Glomerular visceral epithelial cell (primary cell): ENCODE measurements around the gene SERPINB13.
A peak's percentile ranks its signal among the peaks of the same experiment; 100 is the strongest.

Experiments
- DNase-seq: peaks from one replicate; pipeline ENCODE4 v3.0.0-alpha.2; 2016; ENCODE audit errors: extremely low spot score

SERPINB13 gene, protein sequence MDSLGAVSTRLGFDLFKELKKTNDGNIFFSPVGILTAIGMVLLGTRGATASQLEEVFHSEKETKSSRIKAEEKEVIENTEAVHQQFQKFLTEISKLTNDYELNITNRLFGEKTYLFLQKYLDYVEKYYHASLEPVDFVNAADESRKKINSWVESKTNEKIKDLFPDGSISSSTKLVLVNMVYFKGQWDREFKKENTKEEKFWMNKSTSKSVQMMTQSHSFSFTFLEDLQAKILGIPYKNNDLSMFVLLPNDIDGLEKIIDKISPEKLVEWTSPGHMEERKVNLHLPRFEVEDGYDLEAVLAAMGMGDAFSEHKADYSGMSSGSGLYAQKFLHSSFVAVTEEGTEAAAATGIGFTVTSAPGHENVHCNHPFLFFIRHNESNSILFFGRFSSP

GRCh38 chr18:63586966-63587365, at the start of gene SERPINB13:
TSS of gene SERPINB13 (plus strand) at chr18:63587343. CDS start at chr18:63588668, 1,325 bp downstream.
- DNase-seq, result no peak

- DNase-seq, result no peak
Measured at GRCh38 chr18:63539904-63540510, 47.1 kb upstream of the SERPINB13 start.

DNA sequence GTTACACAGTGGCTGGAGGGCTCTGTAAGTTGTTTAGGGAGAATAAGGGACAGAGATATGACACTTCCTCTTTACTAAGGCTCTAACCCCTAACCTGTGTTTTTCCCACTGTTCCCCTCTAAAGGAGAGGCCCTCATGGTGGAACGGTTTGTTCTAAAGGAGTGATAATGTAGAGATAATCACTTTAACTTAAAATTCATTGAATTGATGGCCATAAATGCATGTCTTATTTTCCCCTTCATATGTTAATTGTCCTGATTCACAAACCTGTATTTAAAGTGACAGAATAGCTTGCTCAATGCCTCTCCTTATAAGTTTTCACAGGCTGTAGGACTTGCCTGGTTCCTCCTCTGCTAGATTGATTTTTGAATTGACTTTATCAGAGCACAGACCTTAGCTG, 45.1 kb upstream of the SERPINB13 start, which contains the start of gene SERPINB12:
SERPINB12 (plus strand) TSS at position 301 of the 400 bp plus-strand sequence. CDS start 13,791 bp downstream, outside the sequence.
- no peak for DNase-seq

DNA sequence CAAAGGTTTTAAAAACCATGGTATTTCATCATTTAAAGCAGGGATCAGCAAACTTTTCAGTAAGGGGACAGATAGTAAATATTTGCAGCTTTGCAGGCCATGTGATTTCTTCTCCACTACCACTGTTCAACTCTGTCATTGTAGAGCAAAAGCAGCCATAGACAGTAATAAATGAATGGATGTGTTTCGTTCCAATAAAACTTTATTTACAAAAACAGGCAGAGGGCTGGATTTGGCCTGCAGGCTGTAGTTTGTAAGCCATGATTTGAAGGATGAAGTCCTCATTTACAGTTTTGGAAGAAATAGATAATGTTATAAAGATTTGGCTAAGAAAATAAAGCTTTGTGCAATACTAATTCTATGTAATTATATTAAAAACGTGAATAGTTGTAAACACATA, 43.1 kb upstream of the SERPINB13 start:
- no peak for DNase-seq

DNA sequence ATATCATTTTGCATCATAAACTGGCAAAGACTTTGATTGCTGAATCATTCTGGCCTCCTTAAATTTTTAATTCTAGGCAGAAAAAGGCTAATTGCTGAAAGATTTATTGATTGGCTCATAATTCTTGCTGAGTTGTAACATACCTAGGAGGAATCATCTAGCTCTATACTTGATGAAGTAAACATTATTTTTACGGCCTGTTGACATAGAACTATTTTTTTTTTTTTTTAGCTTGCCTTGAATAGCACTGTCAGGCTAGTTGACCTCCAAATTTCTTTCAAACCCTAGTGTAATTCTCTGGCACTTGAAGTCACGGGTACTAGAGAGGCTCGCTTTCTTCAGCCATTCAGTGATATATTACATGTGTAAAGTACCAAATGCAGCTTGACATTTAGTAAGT, 42.1 kb upstream of the SERPINB13 start:
- DNase-seq, result no peak

GRCh38 chr18:63550068-63550467, 37.1 kb upstream of the SERPINB13 start:
- no peak for DNase-seq

DNA sequence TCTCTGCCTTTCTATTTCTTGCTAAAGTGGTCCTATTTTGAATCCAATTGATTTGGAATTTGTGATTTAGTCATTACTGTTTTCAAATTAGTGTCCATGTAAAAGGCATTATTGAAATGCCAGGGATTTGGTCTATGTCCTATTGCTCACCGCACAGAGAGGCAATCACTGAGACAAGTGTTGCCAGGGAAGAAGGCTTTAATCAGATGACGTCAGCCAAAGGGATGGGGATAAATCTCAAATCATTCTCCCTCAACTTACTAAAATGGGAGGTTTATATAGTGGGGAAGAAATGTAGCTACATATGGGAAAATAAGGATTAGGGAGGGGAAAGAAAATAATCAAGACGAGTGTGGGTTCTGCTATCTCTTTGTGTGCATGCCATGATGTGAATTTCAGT, 35.4 kb upstream of the SERPINB13 start:
- no peak for DNase-seq

DNA sequence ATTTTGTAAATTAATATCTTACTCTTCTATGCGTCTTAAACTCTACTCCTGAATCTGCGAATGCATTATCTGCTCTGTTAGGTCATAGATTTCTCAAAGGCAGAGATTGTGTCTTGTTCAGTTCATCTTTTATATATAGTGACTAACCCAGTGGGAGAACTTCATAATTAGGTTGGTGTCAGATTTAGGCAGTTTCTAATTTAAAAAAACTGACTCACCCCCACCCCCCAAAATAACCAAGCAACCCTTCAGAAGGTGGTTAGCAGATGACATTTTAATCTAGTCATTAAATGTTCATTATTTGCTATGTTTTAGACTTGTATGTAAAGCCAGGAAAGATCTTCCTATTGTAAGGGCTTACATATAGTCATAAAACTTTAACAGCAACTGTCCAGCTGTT, 34.6 kb upstream of the SERPINB13 start:
- no peak for DNase-seq

GRCh38 chr18:63553081-63553480, 34.1 kb upstream of the SERPINB13 start:
- DNase-seq, result no peak

DNA sequence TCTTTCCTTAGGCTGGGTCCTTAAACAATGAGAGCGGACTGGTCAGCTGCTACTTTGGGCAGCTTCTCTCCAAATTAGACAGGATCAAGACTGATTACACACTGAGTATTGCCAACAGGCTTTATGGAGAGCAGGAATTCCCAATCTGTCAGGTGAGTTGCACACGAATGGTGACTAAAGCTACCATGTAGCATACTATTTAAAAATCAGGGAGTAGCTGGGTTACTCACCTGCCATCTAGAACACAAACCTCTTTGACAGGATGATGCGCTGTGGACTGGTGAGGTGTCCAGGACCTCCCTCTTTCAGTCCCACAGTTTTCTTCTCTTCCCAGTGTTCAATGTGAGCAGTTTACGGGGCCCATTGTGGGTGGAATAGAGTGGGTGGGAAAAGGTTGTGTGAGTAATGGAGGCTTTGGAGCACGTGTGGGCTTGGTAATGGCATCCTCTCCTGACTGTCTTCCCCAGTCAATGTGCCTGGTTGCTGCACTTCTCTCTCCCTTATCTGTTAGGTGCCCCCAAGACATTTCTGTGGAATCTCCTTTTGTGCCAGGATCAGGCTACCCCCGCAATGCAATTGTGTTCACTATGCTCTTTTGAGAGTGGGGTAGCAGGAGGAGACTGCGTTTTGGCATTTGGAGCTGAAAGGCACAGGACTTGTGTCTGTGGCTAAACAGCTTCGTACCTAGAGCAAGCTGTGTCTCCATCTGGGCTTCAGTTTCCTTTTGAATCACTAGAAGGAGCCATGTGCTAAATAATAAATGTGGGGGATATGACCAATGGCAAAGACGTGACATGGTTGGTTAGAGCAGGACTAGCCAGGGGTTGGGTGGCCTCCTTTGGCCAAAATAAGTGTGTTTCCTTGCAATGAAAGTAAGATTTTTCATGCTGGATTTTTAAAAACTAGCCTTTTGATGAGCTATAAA, 27.3 kb upstream of the SERPINB13 start:
- no peak for DNase-seq

DNA sequence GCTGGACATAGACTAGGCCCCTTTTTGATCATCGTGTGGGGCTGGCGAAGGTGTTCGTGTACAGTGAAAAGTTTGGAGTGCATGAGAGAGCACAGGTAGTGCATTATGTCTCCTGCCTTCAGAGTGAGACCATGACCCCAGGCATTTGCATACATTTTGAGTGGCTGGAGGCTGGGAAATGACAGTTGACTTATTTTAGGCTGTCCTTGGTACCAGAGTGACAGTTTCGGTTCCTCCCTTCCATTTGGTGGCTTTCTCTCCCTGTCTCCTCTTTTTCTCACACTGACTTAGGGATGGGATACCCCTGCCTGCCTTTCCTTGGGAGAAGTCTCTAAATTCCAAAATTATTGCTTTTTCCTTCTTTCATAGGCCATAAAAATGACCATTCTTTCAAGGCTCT, 24.9 kb upstream of the SERPINB13 start:
- no peak for DNase-seq

GRCh38 chr18:63564021-63564420, 23.1 kb upstream of the SERPINB13 start:
- DNase-seq, result no peak

DNA sequence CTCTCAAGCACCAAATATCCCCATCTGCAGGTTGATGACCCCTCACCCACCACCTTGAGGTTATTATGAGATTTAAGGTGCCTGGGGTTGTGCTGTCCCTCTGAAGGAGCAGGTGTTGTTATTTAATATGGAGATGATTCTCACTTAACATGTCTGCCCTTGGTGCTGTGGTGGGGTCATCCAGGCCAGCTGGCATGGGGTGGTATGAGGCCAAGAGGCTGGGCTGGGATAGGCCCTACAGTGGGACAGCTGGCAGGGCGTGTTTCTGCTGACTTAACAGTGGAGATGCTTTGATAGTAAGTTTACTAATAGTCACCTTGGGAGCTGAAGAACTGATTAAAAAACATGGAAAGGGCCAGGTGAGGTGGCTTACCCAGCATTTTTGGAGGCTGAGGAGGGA, 22.6 kb upstream of the SERPINB13 start:
- DNase-seq, result no peak

GRCh38 chr18:63567276-63567675, 19.9 kb upstream of the SERPINB13 start:
- no peak for DNase-seq

DNA sequence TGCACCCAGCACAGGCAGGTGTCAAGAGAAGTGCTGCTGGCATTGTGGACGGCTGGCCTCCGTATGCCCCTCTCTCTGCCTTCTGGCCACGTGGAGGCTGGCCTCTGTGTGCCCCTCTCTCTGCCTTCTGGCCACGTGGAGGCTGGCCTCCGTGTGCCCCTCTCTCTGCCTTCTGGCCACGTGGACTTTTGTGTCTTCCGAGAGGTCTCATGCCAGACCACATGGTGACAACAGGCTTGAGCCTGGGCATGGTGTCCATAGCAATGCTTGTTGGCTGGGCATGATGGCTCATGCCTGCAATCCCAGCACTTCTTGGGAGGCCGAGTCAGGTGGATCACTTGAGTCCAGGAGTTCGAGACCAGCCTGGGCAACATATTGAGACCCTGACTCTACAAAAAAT, 19.3 kb upstream of the SERPINB13 start:
- no peak for DNase-seq

DNA sequence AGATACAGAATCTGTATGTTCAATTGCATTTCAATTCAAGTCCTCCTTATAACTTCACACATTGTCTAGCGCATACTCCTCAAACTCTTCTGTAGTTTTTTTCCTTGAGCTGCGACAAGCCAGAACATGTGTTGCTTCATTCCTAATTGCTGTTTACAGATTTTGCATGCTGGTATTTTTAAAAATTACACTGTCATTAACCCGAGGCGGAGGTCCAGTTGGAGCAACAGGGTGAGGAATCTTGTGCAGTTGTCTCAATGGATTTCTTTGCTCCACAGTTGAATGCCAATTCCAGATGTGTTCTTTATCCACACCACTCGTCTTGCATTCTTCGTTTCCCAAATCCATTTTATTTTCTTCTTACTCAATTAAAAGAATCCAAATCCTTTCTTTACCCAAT, 16.4 kb upstream of the SERPINB13 start:
- no peak for DNase-seq

DNA sequence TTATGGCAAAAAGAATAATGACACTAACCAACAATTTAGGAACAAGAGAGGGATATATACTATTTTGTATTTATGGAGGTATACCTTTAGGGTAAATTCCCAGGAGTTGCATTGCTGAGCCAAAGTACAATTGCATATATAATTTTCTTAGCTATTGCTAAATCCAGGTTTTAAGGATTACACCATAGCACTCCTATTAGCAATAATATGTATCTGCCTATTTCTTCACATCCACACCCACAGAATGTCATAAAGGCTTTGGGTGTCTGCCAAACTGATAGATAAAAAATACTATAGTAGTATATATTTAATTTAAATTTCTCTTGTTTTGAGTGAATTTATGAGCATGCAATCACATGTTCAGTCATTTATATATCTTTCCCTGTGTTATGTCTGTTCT, 11.5 kb upstream of the SERPINB13 start:
- DNase-seq, result no peak

DNA sequence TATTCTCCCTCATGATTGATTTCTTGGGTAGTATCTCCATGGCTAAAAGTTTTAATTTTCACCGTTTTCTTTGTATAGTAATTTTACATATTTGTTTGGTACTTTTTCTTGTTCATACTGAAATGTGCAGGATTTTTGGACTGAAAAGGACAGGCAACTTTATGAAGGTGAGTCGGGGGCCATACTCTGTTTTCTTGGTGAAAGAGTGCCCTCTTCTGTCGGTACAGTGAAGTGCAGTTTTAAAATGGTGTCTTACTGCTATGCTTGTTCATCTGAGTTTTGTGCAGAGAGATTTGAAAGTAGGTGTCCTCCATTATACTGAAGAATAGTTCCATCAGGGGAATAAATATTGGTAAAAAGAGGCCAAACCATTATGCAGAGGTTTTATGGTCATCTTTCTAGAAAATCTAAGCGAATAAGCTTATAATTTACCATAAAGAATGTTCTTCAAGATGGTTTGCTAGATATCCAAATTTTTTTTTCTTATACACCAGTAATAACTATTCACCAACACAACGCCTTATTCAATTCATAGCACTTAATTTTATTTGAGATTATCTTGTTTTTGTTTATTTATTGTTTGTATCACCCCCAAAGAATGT, 8.7 kb upstream of the SERPINB13 start:
- peak; percentile 40 for DNase-seq

GRCh38 chr18:63579616-63580015, 7.5 kb upstream of the SERPINB13 start:
- DNase-seq, result no peak

- no peak for DNase-seq
Measured at GRCh38 chr18:63585988-63586387, 1.2 kb upstream of the SERPINB13 start.

DNA sequence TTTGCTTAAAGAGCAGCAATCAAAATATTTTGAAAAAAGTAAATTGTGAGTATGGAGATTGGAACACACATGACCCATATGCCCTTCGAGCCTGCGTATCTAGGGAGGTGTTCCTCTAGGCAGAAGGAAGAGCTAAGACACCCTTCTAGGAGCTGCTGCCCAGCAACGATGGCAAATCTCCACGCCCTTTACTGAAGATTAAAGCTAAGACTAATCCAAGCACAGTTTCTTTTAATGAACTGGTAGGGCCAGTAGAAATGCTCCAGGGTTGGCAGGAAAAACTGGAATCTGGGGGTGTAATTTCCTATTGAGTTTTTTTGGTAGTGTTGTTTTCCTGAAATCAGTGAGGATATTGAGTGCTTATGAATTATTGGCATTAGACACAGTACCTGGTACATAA, 712 bp upstream of the SERPINB13 start:
- DNase-seq, result no peak

DNA sequence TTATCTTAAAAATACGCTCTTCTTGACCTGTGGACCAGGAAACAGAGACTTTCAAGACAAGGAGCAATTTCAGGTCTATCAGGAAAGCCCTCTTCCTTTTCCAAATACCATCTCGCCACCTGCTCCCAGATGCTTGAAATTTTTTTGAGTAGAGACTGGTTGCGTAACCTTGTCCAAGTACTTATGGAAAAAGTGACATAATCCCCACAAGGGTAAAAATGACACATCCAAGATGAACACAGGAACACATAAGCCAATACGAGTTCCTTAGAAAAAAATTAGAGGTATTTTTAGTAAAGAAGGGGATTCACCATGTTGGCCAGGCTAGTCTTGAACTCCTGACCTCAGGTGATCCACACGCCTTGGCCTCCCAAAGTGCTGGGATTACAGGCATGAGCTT, 1.8 kb downstream of the SERPINB13 start:
- DNase-seq, result no peak
